HG03575 (cell line): ENCODE data around the gene CATSPERD.
"Not testable (repeated sequence)": the region's sequence is repeated elsewhere in the genome, so short reads cannot be mapped to it uniquely, and the experiment has no call there.

Experiments used
- ATAC-seq: cut with Tn5 transposase; IDR thresholded peaks from one replicate; pipeline ENCODE4 v1.9.1; 2021; ENCODE audit not compliant: unreplicated experiment, insufficient number of reproducible peaks, low FRiP score; ENCODE audit errors: extremely low read depth

The CATSPERD gene

GRCh38 chr19:5774921-5775320, 54.5 kb downstream of the CATSPERD start:
- no peak for ATAC-seq

- no peak for ATAC-seq
Observed at GRCh38 chr19:5775668-5776309, 55.4 kb downstream of the CATSPERD start.

DNA sequence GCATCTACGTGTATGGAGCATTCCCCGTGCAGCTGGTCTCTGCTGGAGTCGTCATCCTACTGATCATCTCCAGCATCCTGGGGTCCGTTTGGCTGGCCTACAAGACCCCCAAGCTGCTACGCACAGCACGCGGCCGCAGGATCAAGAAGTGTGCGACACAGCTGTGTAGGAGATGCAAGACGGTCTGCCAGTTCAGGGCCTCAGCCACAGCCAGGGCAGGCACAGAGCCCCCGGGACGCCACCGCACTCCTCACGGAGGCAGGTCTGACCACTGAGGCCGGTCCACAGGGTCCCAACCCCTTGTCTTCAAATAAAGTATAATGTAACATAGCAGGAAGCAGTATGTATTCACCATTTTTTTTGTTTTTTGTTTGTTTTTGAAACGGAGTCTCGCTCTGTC, 58.0 kb downstream of the CATSPERD start:
- no peak for ATAC-seq

DNA sequence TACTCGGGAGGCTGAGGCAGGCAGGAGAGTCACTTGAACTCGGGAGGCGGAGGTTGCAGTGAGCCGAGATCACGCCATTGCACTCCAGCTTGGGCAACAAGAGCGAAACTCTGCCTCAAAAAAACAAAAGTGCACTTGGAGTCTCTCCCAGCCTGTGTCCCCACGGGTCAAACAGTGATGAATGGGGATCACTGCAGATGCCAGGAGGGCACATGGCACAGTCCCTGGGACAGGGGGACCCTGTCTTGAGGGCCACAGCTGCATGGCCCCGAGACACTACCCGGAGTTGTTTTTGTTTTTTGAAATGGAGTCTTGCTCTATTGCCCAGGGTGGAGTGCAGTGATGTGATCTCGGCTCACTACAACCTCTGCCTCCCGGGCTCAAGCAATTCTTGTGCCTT, 60.5 kb downstream of the CATSPERD start:
- ATAC-seq: not testable (repeated sequence)

GRCh38 chr19:5782322-5782721, 61.9 kb downstream of the CATSPERD start:
- no peak for ATAC-seq

DNA sequence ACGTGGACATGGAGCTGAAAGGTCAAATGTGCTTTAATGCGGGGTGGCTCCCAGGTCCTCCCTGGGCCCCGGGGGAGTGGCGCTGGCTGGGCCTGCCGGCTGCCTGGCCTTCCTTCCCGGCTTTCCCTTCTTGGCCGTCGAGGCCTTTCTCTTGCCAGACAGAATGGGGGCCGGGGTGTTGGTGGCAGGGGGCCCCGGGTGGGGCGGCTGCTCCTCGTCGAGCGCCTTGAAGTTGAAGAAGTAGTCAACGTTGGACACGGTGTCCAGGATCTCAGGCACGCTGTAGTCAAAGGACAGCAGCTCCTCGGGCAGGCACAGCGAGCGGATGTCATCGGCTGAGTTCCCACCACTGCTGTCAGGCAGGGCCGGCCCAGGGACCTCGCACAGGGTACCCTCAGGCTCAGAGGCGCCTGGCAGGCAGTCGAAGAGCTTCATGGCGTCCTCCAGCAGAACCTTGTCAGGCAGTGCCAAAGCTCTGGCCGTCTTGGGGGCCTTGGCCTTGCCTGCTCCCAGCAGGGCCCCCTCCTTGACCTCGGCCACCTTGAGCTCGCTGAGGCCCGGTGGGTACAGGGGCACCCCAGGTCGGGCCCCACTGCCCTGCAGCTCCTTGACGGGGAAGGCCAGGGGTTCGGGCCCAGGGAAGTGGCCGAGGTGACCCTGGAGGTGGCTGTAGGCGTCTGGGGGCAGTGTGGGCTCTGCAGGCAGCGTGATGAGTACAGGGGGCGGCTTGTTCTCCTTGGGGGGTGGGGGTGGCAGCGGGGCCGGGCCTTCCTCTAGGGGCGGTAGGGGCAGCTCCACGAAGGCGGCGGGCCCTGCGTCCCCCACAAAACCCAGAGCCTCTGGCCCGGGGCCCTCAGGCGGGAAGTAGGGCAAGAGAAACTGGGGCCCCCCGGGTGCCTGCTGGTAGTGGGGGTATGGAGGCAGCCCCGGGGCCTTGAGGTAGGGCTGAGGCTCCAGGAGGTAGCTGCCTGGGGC, 62.8 kb downstream of the CATSPERD start:
- no peak for ATAC-seq

GRCh38 chr19:5784581-5785147, 64.2 kb downstream of the CATSPERD start, which contains the start of gene PRR22:
TSS of gene PRR22 (minus strand) at chr19:5784746. CDS start at chr19:5784660, 86 bp downstream.
- ATAC-seq: no peak

DNA sequence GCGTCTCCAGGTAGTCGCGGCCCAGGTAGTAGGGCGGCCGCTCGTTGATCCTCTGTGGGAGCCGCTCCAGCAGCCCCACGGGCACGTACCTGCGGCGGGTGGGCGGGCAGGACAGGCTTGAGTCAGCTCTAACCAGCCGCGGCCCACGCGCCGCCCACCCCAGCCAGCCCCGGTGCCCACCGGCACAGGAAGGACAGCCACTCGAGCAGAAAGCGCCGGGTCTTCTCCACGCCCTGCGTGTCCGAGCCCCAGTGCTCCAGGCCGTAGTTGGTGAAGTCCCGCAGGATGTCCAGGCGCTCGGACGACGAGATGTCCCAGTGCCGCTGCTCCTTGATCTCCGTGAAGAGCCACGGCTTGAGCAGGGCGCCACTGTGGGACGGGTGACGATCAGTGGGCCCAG, 65.0 kb downstream of the CATSPERD start:
- ATAC-seq: no peak

GRCh38 chr19:5786593-5787408, 66.4 kb downstream of the CATSPERD start:
- no peak for ATAC-seq

DNA sequence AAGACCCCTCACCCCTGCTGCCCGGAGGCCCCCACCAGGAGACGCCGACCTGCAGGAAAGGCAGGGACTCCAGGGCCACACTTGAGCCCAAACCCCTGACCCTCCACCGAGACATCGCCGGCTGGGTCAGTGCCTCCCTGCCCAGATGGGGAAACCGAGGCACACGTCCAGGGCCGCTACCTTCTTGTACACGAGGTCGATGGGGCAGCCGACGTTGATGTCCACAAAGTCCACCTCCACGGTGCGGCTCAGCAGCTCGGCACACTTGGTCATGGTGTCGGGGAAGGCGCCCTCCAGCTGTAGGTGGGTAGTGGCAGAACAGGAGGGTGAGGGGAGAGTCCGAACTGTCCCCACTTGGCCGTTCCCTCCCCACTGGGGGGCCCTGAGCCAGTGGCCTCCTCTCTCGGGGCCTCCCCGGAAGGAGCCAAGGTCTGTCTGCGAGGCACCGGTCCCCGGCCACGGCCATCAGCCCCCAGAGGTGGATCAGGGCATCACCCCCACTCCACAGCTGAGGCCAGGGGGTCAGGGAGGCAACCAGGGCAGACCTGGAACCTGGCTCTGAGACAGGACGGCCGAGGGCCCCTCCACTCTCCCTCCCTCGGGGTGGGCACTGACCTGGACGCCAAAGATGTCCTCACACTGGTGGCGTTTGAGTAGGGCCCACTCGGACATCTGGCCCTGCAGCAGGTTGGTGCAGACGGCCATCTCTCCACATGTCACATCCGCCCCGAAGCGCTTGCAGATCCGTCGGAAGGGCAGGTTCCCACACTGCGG, 67.2 kb downstream of the CATSPERD start:
- no peak for ATAC-seq

DNA sequence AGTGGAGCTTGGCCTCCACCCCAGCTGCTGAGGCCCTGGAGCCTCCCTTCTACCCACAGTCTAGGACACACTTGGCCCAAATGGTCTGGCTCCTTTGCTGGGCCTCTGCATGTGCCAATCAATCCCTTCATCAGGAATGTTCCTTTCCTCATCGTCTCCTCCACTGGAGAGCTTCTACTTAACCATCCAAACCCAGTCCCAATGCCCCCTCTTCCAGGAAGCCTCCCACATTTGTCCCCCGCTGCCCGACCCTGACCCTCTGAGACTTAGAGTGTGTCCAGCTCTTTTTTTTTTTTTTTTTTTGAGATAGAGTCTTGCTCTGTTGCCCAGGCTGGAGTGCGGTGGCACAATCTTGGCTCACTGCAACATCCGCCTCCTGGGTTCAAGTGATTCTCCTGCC, 68.0 kb downstream of the CATSPERD start:
- no peak for ATAC-seq

GRCh38 chr19:5789351-5789761, 68.9 kb downstream of the CATSPERD start:
- ATAC-seq: no peak

GRCh38 chr19:5789886-5790558, 69.6 kb downstream of the CATSPERD start:
- no peak for ATAC-seq

DNA sequence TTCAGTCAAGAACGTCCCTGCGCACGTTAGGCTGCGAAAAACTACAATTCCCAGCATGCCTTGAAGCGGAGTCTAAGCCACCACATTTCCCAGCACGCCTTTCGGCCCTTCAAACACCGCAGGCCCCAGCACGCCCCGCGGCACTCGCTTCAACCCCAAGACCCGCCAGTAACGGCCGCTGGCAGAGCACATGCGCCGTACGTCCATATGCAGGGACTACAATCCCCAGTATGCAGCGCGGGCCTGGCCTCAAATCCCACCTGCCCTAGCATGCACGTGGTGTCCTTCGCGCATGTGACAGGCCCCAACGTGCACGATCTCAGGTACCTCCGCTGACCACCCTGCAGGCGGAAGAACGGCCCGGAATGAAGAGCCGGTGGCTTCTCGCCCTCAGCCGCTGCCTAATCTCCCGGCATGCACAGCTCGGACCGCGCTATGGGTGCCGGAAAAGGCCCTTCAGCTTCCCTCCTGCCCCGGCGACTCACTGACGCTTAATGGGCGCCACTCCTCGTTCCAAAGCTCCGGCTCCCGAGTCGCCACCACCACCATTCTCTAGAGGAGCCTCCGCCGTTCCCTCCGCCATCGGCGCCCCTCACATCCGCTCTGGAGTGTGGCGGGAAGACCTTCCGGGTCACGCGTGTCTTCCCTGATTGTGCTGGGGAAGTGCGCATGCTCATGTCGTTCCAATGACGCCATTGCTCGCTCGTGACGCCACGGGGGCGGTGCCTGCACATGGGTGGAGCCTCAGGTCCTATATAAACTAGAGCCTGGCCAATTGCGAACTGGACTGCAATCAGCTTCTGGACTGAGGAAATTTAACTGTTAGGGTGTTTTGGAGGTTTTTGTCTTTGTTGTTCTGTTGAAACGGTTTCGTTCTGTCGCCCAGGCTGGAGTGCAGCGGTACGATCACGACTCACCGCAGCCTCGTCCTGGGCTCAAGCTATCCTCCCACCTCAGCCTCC, 70.4 kb downstream of the CATSPERD start, which contains the start of gene DUS3L:
Gene DUS3L, minus strand, starts transcription at position 605 of the 962 bp plus-strand sequence. Its CDS starts 22 bp downstream, at position 583.
- peak; percentile 64 for ATAC-seq

- no peak for ATAC-seq
Observed at GRCh38 chr19:5792224-5792623, 71.8 kb downstream of the CATSPERD start.

GRCh38 chr19:5793188-5793587, 72.8 kb downstream of the CATSPERD start:
- no peak for ATAC-seq
